Measurements from ENCODE around the gene ATP6V0D1. TPM values are rescaled to one million over a fixed set of nuclear protein-coding genes. Genes with fewer than 3 reads are reported as not detected.

The ATP6V0D1 gene
- total RNA-seq, 4 donors from 2014 or later: 103 to 131 (median 119) TPM

- intact Hi-C loops (cut with DNase I): no loop called here
- H3K27ac ChIP-seq (replicated peaks in 1 of 4): no peak overlapping the region
- no peak for TF ChIP-seq POLR2AphosphoS5 (IDR thresholded peaks at IDR 0.05)
- TF ChIP-seq, protein P1, sequence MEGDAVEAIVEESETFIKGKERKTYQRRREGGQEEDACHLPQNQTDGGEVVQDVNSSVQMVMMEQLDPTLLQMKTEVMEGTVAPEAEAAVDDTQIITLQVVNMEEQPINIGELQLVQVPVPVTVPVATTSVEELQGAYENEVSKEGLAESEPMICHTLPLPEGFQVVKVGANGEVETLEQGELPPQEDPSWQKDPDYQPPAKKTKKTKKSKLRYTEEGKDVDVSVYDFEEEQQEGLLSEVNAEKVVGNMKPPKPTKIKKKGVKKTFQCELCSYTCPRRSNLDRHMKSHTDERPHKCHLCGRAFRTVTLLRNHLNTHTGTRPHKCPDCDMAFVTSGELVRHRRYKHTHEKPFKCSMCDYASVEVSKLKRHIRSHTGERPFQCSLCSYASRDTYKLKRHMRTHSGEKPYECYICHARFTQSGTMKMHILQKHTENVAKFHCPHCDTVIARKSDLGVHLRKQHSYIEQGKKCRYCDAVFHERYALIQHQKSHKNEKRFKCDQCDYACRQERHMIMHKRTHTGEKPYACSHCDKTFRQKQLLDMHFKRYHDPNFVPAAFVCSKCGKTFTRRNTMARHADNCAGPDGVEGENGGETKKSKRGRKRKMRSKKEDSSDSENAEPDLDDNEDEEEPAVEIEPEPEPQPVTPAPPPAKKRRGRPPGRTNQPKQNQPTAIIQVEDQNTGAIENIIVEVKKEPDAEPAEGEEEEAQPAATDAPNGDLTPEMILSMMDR (IDR thresholded peaks at IDR 0.05): no peak
- no peaks in the 10 kb centered on the region for H3K27me3 ChIP-seq
- H3K9me3 ChIP-seq: no peaks in the 10 kb centered on the region
- peaks cover 27 to 45% (median 44%) of the 10 kb centered on the region in 4 donors for H3K4me1 ChIP-seq
- DNase-seq (ENCODE audit: extremely low spot score): no peak
- peaks cover 0 to 24% (median 0%) of the 10 kb centered on the region in 4 donors for H3K36me3 ChIP-seq
- H3K4me3 ChIP-seq: no peak overlapping the region
- 75% methylated on average over 1 of the region's 2 CpGs for WGBS
Measured at GRCh38 chr16:67388591-67388990, 92.4 kb downstream of the ATP6V0D1 start.

GRCh38 chr16:67388191-67388590 is 92.8 kb downstream of the ATP6V0D1 start:
- no peaks in the 10 kb centered on the region for H3K27me3 ChIP-seq
- H3K36me3 ChIP-seq: peaks cover 0 to 24% (median 0%) of the 10 kb centered on the region in 4 donors
- H3K4me3 ChIP-seq: no peak overlapping the region
- H3K4me1 ChIP-seq: peaks cover 25 to 43% (median 41%) of the 10 kb centered on the region in 4 donors
- no peak for DNase-seq (ENCODE audit: extremely low spot score)
- 88% methylated on average over 6 of the region's 8 CpGs for WGBS
- H3K9me3 ChIP-seq: no peaks in the 10 kb centered on the region
- intact Hi-C loops (cut with DNase I): no loop called here
- no peak overlapping the region for H3K27ac ChIP-seq (replicated peaks in 1 of 4)
- TF ChIP-seq POLR2AphosphoS5 (IDR thresholded peaks at IDR 0.05): no peak
- TF ChIP-seq, protein P1 (IDR thresholded peaks at IDR 0.05): no peak
- no peak for TF ChIP-seq POLR2A (IDR thresholded peaks at IDR 0.05; ENCODE audit: low read depth)

Small RNAs within 50 kb of the gene (small RNA-seq; reads per million reads assigned to genes)
- gene RNU1-123P: 0 reads per million in 3 donors

Other genes with a start within 250 kb of the ATP6V0D1 start
- gene FHOD1, start 233.7 kb downstream of the ATP6V0D1 start, total RNA-seq: 10 to 100 TPM in 2 of 4 donors, 1 to 10 TPM in 2; 8.0 to 15.6 (median 10.0) TPM
- gene SLC9A5, start 232.2 kb downstream of the ATP6V0D1 start, total RNA-seq: under 1 TPM; 0.13 to 0.69 (median 0.37) TPM
- gene PLEKHG4, start 201.6 kb downstream of the ATP6V0D1 start, total RNA-seq: 1 to 10 TPM; 3.0 to 8.7 (median 3.2) TPM
- not detected for gene KCTD19, start 154.4 kb downstream of the ATP6V0D1 start, total RNA-seq
- gene LRRC36, start 154.3 kb downstream of the ATP6V0D1 start, total RNA-seq: under 1 TPM in 1 of 4 donors, not detected in 3; 0.33 TPM
- gene TPPP3, start 87.7 kb downstream of the ATP6V0D1 start, total RNA-seq: 100 to 1,000 TPM in 1 of 4 donors, 10 to 100 TPM in 3; 32.0 to 116 (median 41.3) TPM
- gene ZDHHC1, start 64.7 kb downstream of the ATP6V0D1 start, total RNA-seq: 10 to 100 TPM; 11.6 to 27.5 (median 20.8) TPM
- 1 to 10 TPM in 2 of 4 donors, under 1 TPM in 1, not detected in 1; 0.42 to 2.2 (median 1.1) TPM for gene HSD11B2, start 50.0 kb downstream of the ATP6V0D1 start, total RNA-seq
- gene AGRP, start 2.4 kb upstream of the ATP6V0D1 start, total RNA-seq: not detected
- gene RIPOR1, start 47.7 kb upstream of the ATP6V0D1 start, total RNA-seq: 100 to 1,000 TPM in 1 of 4 donors, 10 to 100 TPM in 3; 63.1 to 108 (median 68.4) TPM
- gene CTCF, start 81.4 kb upstream of the ATP6V0D1 start, total RNA-seq: 10 to 100 TPM; 27.5 to 46.3 (median 38.5) TPM
- 1 to 10 TPM in 1 of 4 donors, under 1 TPM in 3; 0.52 to 1.2 (median 0.76) TPM for gene CARMIL2, start 164.0 kb upstream of the ATP6V0D1 start, total RNA-seq
- 10 to 100 TPM; 22.0 to 31.6 (median 29.3) TPM for gene ACD, start 179.1 kb upstream of the ATP6V0D1 start, total RNA-seq
- gene PARD6A, start 179.8 kb upstream of the ATP6V0D1 start, total RNA-seq: 10 to 100 TPM; 11.3 to 22.8 (median 16.0) TPM
- 10 to 100 TPM; 24.5 to 47.3 (median 35.6) TPM for gene ENKD1, start 185.6 kb upstream of the ATP6V0D1 start, total RNA-seq
- 10 to 100 TPM in 2 of 4 donors, 1 to 10 TPM in 2; 5.1 to 15.6 (median 9.1) TPM for gene C16orf86, start 185.7 kb upstream of the ATP6V0D1 start, total RNA-seq
- gene GFOD2, start 238.2 kb upstream of the ATP6V0D1 start, total RNA-seq: 10 to 100 TPM in 3 of 4 donors, 1 to 10 TPM in 1; 9.1 to 24.2 (median 20.8) TPM